HEK293 (cell line): ENCODE data around the gene FOXD1.

ENCODE experiments used
- ZNF658 ChIP-seq: fragments of 450-650 bp; formaldehyde crosslinking; IDR thresholded peaks from 2 replicates; pipeline ENCODE4; 2016; ENCODE audit warnings: missing biosample characterization, missing genetic modification characterization
- TF ChIP-seq, protein P1 (sequence below): fragments of 450-650 bp; formaldehyde crosslinking; IDR thresholded peaks from 2 replicates; pipeline ENCODE4 v1.5.1; 2016; ENCODE audit warnings: missing biosample characterization, missing genetic modification characterization, low read depth

DNA sequence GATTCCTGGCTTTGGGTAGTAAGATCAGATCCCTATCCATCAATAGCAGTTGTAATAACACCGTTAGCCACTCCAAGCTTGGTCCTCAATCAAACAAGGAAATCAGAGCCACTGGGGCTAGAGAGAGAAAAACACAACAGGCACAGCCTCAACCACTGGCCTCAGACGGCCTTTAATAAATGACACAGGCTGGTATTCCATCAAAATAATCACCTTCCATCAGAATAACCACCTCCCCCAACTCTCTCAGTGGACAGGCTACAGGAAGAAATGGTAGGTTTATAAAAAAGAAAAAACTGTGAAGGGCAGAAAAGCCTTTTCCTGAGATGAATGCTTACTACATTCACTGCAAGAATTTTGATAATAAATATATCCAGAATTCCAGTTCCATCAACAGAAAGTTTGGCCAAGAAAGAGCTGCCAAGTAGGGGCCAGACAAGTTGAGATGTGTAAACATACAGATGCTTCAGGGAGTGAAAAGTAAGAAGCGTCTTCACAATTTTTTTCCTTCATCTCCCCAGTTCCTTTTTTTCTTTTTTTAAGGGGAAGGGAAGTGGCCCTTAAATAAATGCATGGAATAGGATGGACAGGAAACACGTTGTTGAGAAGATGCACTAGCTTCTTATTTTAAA is 5.5 kb downstream of the FOXD1 start:
- TF ChIP-seq ZNF658 (tag by site-specific recombination): no peak
- TF ChIP-seq, protein P1, sequence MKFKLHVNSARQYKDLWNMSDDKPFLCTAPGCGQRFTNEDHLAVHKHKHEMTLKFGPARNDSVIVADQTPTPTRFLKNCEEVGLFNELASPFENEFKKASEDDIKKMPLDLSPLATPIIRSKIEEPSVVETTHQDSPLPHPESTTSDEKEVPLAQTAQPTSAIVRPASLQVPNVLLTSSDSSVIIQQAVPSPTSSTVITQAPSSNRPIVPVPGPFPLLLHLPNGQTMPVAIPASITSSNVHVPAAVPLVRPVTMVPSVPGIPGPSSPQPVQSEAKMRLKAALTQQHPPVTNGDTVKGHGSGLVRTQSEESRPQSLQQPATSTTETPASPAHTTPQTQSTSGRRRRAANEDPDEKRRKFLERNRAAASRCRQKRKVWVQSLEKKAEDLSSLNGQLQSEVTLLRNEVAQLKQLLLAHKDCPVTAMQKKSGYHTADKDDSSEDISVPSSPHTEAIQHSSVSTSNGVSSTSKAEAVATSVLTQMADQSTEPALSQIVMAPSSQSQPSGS (tag by site-specific recombination): no peak
